GM21576 (cell line): ENCODE measurements around the gene XRCC5.

Source experiments
- ATAC-seq: cut with Tn5 transposase; IDR thresholded peaks from one replicate; pipeline ENCODE4 v1.9.1; 2021; ENCODE audit warnings: mild to moderate bottlenecking, moderate library complexity; ENCODE audit not compliant: unreplicated experiment

The XRCC5 gene

DNA sequence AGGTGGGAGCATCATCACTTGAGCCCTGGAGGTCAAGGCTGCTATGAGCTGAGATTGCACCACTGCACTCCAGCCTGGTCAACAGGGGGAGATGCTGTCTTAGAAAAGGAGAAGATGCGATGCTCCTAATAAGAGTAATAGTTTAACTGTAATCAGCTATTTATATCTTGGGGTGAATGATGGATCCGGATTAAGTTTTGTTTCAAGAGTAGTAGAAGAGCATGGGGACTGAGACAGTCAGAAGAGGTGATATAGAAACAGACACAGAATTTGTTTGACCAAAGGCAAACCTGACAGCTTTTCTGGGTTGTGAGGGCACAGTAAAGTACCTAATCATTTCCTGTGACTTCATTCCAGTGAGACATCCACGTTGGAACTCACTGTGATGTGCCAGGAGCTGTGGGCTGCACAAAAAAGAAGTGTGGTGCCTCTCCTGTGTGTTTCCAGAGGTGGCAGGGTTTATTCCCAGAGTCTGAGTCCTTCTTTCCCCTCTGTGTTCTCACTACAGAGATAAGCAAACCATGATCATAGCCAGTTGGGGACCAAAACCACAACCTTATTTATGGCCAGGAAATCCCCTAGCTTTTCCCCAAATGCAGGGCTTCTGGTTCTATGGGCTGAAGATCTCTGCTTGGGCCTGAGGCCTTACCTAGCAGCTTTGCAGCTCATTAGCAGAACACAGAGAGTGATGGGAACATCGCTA is 113.7 kb downstream of the XRCC5 start:
- ATAC-seq: peak; percentile 52

DNA sequence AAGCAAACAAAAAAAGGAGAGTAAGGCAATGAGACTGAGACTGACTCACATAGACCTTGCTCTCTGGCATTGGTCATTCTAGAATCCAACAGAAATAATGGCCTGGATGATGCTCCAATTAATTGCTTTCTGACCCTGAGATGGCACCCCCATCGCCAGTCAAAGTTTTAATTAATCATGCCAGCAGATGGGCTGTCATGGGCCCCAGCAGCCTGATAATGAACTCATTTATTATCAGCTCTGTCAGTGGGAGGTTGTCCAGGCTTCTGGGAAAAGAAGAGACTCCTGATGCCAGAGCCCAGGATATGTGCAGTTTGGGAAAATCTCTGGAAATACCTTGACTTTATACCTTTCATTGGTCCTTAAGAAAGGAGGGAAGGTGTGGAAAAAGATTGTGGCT is 115.2 kb downstream of the XRCC5 start:
- no peak for ATAC-seq

DNA sequence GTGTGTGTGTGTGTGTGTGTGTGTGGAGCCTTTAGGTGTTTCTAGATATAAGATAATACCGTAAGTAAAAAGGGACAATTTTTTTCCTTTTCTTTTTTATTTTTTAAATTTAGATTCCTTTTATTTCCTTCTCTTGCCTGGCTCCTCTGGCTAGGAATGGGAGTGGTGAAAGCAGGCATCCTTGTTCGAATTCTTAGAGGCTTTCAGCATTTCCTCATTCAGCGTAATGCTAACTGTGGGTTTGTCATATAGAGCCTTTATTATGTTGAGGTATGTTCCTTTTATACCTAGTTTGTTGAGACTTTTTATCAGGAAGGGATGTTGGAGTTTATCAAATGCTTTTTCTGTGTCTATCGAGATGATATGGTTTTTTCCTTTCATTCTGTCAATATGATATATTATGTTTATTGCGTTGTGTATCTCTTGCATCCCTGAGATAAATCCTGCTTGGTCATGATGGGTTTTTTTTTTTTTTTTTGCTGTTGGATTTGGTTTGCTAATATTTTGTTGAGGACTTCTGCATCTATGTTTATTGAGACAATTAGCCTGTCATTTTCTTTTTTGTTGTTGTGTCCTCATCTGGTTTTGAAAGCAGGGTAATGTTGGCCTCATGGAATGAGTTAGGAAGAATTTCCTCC is 120.2 kb downstream of the XRCC5 start:
- ATAC-seq: no peak

DNA sequence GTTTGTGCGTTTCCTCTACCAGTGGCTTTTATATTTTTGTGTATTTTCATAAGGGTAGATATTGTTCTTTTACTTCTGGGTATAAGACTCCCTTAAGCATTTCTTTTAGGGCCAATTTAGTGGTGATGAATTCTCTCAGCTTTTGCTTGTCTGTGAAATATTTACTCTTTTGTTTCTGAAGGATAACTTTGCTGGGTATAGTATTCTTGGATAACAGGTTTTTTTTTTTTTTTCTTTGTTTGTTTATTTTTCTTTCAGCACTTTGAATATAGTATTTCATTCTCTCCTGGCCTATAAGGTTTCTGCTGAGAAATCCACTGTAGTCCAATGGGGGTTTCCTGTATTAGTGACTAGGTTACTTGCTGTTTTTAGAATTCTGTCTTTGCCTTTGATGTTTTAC is 122.7 kb downstream of the XRCC5 start:
- no peak for ATAC-seq

DNA sequence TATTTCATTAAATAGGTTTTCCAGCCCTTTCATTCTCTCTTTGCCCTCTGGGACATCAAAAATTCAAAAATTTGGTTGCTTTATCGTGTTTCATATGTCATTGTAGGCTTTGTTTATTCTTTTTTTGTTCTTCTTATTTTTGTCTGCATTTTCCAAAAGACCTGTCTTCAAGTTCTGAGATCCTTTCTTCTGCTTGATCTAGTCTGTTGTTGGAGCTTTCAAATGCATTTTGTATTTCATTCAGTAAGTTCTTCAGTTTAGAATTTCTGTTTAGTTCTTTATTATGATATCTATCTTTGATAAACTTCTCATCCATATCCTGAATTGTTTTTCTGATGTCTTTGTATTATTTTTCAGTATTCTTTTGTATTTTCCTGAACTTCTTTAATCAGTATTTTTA is 123.6 kb downstream of the XRCC5 start:
- ATAC-seq: no peak

DNA sequence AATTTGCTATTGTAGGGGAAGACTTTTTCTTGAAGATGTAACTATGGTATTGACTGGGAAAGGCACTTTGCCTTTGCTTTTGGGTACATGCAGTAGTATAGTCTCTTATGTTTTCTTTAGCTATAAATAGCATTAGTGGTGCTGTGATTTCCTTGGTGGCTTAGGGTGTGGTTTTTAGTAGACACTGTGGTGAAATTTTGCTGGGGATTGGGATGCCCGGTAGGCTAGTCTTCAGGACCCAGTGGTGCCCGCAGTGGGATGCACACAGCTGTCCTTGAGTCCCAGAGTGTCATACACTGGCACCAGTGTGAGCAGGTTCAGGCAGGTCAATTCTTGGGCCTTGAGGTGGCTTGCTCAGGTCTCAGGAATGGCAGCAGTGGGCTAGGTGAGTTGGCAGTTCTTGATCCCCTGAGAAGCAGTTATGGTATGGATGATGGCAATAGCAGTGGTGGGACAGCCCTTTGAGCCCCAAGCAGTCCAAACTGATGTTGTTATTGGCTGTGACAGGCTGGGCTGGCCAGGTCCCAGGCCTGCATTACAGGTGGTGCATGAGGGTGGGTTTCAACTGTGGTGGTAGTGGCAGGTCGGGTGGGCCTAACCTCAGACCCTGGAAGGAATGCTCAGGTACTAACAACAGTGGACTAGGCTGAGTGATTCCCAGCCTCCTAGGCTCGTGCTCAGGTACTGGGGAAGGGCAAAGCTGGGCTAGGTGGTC is 124.3 kb downstream of the XRCC5 start:
- ATAC-seq: no peak

DNA sequence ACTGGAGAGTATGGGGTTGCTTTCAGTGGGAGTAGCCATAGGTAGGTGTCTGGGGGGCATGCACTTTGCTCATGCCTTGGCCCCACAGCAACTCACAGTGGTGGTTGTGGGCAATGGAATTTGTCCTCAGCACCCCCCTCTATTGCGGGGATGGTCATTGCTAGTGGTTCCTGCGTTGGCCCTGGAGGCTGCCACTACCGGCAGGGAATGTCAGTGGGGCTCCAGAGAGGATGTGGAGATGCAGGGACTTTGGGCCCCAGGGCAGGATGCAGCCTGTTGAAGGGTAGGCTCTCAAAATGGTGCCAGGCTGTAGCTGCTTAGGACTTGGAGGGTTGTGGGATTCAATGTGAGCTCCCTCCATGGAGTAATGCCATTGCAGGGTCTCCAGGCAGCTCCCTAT is 125.0 kb downstream of the XRCC5 start:
- no peak for ATAC-seq

DNA sequence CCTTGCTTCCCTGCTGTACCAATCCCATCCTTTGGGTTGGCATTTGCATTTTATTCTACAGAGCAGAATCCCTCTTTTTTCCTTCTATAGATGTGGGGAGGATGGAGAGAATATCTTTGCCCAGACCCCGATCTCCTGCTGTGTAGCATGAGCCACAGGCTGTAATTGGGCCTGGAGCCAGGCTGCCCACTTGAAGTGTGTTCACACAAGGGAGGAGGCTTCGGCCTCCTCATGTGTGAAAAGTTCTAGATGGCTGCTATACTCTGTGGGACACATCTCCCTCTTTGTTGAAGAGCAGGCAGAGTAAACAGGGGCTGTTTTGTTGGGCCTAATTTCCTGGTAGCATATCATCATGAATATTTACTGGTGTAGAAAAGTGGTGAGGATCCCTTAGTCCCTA is 126.3 kb downstream of the XRCC5 start:
- no peak for ATAC-seq

DNA sequence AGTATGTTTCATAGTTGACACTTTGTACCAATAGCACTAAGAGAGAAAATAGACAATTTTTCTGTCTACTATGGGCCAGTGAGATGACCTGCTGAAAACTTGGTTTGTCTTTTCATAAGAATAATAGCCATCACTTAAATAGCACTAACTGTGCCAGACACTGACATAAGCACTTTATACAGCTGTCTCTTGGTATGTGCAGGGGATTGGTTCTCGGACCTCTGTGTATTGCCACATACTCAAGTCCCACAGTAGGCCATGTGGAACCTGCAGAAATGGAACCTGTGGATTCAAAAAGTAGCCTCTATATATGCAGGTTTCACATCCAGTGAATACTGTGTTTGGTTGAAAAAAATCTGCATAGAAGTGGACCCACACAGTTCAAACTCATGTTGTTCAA is 126.7 kb downstream of the XRCC5 start:
- no peak for ATAC-seq

DNA sequence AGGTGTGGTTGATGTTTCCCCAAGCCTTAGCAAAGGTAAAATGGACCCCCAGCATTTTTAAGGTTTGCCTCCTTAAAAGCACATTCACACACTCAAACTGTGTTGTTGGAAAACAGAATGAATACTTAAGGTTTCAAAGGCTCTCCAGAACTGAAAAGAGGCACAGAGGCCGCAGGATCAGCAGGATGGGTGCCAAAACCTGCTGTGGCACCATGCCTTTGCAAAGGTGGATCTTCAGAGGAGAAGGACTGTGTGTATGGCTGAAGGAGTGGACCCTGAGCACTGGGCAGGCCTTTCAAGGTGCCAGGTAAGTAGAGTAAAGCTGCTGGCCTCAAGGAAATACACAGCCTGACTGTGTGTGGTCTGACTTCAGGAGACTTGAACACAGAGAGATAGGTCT is 127.3 kb downstream of the XRCC5 start:
- ATAC-seq: no peak

DNA sequence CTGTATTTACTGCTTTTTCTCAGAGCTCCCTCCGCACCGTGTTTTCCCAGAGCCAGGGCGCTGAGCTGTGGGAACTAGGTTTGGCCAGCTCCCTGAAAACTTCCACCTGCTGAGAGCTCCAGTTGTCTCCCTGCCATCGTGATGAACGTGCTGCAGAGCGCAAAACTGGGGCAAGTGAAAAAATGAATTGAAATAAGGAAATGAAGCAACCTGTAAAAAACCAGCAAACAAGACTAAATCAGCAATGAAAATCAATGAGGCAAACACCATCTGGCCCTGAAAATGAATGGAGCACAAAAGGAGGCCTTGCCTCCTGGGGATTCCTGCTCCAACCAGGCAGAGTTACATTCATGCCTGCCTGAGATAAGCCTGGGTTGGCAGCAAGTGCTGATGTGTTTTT is 133.2 kb downstream of the XRCC5 start:
- ATAC-seq: no peak

DNA sequence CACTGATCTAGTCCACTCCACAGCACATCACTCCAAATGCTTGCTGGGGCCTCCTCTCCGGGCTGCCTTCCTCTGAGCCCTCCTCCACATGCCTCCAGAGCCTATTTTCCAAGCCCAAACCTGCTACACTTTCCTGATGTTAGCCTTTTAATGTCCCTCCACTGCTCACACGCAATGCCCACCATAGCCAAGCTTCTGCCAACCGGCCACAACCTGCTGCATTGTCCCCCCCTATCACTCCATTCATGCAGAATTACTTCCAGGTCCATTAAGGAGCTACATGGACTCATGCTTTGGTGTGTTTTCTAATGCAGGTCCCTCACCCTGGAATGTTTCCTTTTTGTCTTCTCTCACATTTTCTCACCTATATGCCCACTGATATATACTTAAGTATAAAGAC is 133.9 kb downstream of the XRCC5 start:
- no peak for ATAC-seq

DNA sequence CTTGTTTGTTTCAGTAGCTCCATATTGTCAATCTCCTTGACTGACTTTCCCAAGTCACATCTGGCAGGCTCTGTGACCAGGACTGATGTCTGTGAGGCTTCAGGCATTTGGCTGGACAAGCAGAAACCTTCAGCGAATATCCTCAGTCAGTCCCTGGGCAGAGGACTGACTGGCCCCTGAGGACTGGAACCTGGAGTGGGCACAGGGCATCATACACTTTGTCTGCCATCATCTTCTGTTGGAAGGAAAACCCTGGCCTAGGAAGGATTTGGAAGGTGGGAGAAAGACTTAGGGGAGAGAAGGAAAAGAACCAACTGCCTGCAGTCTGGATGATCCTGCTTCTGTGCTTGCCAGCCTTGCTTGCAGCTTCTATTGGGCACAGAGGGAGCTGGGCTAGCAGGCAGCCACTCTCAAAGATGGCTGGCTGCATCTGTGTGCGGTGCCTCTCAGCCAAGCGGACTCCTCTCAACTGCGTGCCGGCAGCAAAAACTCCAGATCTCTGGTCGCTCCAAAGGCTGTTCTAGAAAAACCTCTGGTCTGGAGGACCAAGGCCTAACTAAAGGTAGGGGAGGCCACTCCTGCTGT is 136.3 kb downstream of the XRCC5 start:
- no peak for ATAC-seq

DNA sequence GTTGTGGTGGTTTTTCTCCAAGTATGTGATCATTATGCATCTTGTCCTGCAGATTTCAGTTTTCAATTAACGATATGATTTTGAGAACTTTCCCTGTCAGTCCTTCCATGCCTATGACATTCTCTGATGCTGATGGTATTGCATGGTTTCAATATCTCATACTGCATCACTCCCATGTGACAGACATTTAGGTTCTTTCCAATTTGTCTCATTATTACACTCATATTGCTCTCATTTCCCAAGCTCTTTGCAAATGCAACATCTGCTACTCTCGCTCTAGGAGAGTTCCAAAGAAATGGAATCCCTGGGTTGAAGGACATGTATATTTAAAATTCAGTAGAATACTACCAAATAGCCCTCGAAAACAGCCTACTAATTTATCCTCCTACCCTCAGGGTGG is 137.6 kb downstream of the XRCC5 start:
- ATAC-seq: no peak
